Urothelium cell line (cell line): ENCODE data around the gene CFD.
"Not testable (repeated sequence)": the region's sequence is repeated elsewhere in the genome, so short reads cannot be mapped to it uniquely, and the experiment has no call there.

ENCODE experiments used
- DNase-seq: peaks from one replicate; pipeline ENCODE4 v3.0.0; 2011; ENCODE audit warnings: low spot score, mixed read lengths
- FAIRE-seq: peaks from 2 replicates; lab custom pipeline; 2011; peaks lifted over from hg19 to GRCh38; lab: Jason Lieb, UNC

Gene CFD

GRCh38 chr19:825897-826644 is 33.4 kb upstream of the CFD start:
- FAIRE-seq (no peak), DNase-seq (no peak)

- no peak for DNase-seq
- FAIRE-seq, result no peak
Measured at GRCh38 chr19:827314-827709, 32.2 kb upstream of the CFD start.

DNA sequence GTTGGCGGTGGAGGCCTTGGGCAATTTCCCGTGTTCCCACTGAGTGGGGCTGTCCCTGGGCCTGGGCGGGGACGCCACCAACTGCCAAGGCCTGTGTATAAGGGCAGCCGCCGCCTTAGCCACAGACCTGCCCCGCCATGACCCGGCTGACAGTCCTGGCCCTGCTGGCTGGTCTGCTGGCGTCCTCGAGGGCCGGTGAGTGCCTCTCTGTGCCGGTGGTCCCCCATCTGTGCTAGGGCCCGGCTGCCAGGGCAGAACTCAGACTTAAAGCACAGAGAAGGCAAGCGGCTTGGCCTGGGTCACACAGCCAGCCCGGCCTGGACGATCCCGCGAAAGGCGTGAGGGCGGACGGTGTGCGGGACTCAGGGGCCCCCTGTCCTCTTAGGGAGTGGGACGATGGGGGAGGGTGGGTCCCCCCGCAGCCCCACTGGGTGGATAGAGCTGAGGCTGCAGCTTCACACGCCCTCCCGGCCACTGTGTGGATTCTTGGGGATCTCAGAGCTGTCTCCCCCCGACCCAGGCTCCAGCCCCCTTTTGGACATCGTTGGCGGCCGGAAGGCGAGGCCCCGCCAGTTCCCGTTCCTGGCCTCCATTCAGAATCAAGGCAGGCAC is 31.6 kb upstream of the CFD start, which contains the start of gene AZU1:
Gene AZU1, plus strand, starts transcription at position 128 of the 612 bp plus-strand sequence. Its CDS starts 10 bp downstream, at position 138.
- no peak for FAIRE-seq
- DNase-seq, result no peak

- FAIRE-seq (no peak), DNase-seq (no peak)
Measured at GRCh38 chr19:829129-829758, 30.2 kb upstream of the CFD start.

GRCh38 chr19:831407-832369 is 27.8 kb upstream of the CFD start:
- DNase-seq, result no peak
- FAIRE-seq, result no peak

DNA sequence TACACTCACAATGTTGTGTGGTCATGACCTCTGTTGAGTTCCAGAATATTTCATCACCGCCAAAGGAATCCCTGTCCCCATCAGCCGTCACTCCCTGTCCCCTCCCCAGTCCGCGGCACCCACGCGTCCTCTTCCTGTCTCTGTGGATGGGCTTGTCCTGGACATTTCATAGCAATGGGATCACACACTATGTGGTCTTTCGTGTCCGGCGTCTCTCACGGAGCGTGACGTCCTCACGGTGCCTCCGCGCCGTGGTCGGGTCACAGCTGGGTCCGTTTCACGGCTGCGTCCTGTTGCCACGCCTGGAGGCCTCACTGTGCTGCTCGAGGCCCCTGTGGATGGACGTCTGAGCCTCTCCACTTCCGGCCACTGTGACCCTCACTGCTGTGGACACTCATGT is 25.2 kb upstream of the CFD start:
- FAIRE-seq, result no peak
- DNase-seq, result no peak

DNA sequence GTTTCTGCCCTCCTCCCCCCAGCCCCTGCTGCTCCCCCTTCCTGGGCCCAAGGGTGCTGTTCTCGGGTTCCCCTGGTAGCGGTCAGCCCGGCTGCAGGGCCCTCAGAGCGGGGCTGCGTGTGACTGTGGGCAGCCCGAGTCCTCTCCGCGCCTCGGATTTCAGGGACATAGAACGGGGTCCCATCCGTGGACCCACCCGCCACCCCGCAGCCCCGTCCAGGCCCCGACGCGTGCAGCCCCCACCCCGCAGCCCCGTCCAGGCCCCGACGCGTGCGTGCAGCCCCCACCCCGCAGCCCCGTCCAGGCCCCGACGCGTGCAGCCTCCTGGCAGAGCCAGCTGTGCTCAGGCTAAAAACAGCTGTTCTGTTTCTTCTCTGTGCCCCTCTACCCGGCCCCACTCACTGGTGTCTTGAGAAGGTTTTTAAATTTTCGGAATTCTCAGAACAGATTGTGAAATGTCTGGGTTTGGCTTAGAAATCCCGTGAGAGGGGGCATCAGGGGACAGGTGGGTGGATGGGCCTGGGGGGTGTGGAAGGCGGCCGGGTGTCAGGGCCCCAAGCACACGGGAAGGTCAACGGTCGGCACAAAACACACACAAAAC is 24.2 kb upstream of the CFD start:
- FAIRE-seq (no peak), DNase-seq (no peak)

GRCh38 chr19:840519-841206 is 18.8 kb upstream of the CFD start, which contains the start of gene PRTN3:
PRTN3 (plus strand) TSS chr19:840999; CDS start chr19:841009, 10 bp downstream.
- no peak for DNase-seq
- no peak for FAIRE-seq

GRCh38 chr19:842802-843179 is 16.7 kb upstream of the CFD start:
- not testable (repeated sequence) for DNase-seq, FAIRE-seq

GRCh38 chr19:843180-843835 is 16.2 kb upstream of the CFD start:
- FAIRE-seq (no peak), DNase-seq (peak; percentile 19)

DNA sequence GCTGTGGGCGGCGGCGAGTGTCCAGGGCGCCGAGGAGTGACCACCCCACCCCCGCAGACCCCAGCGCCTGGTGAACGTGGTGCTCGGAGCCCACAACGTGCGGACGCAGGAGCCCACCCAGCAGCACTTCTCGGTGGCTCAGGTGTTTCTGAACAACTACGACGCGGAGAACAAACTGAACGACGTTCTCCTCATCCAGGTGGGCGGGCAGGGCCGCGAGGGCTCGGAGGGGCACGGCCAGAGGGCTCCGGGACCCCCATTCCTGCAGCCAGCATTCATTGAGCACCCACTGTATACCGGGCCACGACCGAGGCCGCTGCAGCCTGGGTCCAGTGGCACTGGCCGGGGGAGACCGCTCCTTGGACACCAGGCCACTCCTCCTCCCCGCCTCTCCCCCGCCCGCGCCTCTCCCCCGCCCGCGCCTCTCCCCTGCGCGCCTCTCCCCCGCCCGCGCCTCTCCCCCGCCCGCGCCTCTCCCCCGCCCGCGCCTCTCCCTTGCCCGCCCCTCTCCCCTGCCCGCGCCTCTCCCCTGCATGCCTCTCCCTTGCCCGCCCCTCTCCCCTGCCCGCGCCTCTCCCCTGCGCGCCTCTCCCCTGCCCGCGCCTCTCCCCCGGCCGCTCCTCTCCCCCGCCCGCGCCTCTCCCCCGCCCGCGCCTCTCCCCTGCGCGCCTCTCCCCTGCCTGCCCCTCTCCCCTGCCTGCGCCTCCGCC is 15.5 kb upstream of the CFD start:
- FAIRE-seq (no peak), DNase-seq (no peak)

GRCh38 chr19:844546-844971 is 14.9 kb upstream of the CFD start:
- no peak for FAIRE-seq
- DNase-seq, result no peak

- FAIRE-seq (no peak), DNase-seq (no peak)
Measured at GRCh38 chr19:845707-846521, 13.6 kb upstream of the CFD start.

DNA sequence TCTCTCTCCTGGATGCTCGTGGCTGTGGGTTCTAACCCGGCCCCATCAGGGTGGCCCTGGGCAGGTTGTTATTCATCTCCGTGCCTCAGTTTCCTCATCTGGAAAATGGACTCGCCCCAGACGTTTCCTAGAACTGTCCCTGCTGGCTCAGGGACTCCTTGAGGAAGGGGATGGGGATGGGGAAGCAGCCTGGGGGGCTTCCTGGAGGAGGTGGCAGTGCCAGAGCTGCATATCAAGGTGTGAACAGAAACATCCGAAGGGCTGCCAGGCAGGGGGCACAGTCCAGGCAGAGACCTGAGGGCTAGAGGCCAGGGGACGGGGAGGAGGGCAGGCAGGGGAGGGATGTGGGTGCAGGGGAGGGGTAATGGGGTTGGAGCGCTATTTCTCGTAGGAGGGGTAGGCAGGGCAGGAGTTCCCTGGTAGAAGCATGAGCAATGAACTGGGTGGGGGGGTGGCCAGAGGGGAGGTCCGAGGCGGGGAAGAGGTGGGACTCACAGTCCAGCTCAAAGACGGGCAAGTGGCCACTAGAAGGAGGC is 11.0 kb upstream of the CFD start:
- FAIRE-seq, result no peak
- DNase-seq, result no peak

GRCh38 chr19:849195-849594 is 10.3 kb upstream of the CFD start:
- not testable (repeated sequence) for FAIRE-seq

GRCh38 chr19:850221-850978 is 9.1 kb upstream of the CFD start:
- DNase-seq (peak; percentile 50), FAIRE-seq (no peak)

More at GRCh38 chr19:849195-849594, 10.3 kb upstream of the CFD start:
- DNase-seq, result not testable (repeated sequence)

DNA sequence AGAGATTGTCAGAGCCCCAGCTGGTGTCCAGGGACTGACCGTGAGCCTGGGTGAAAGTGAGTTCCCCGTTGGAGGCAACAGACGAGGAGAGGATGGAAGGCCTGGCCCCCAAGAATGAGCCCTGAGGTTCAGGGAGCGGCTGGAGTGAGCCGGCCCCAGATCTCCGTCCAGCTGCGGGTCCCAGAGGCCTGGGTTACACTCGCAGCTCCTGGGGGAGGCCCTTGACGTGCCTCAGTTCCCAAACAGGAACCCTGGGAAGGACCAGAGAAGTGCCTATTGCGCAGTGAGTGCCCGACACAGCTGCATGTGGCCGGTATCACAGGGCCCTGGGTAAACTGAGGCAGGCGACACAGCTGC is 8.5 kb upstream of the CFD start:
- DNase-seq, result no peak
- no peak for FAIRE-seq
